Hepatocyte (in vitro differentiated cells): ENCODE results near the gene ELL.

ENCODE experiments used
- EZH2phosphoT487 ChIP-seq: fragments of 200-600 bp; sonication (generic); IDR thresholded peaks from one replicate; pipeline ENCODE4 v1.6.1; 2018; ENCODE audit warnings: antibody characterized with exemption, mild to moderate bottlenecking, low read depth, moderate library complexity; ENCODE audit not compliant: unreplicated experiment, severe bottlenecking
- TF ChIP-seq, protein P1 (sequence below): fragments of 200-600 bp; sonication (generic); IDR thresholded peaks from 2 replicates; pipeline ENCODE4 v1.5.1; 2016; ENCODE audit warnings: antibody characterized with exemption, mild to moderate bottlenecking; ENCODE audit not compliant: poor library complexity

DNA sequence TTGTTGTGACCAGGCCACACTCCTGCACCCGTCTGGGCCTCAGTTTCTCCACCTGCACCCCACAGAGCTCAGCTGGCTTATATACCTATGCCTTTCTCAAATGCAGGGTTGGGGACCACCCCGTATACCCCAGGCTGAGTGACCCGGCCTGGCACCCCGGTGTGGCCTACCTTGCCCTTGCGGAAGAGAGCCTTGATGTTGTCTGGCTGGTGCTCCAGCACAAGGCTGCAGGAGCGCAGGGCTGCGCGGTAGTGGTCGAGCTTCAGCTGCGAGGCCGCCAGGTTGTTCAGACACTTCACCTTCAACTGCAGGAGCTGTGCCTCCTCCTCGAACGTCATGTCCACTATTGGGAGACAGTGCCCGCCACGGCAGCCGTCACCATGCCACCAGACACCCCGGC, 15.6 kb upstream of the ELL start:
- TF ChIP-seq, protein P1, sequence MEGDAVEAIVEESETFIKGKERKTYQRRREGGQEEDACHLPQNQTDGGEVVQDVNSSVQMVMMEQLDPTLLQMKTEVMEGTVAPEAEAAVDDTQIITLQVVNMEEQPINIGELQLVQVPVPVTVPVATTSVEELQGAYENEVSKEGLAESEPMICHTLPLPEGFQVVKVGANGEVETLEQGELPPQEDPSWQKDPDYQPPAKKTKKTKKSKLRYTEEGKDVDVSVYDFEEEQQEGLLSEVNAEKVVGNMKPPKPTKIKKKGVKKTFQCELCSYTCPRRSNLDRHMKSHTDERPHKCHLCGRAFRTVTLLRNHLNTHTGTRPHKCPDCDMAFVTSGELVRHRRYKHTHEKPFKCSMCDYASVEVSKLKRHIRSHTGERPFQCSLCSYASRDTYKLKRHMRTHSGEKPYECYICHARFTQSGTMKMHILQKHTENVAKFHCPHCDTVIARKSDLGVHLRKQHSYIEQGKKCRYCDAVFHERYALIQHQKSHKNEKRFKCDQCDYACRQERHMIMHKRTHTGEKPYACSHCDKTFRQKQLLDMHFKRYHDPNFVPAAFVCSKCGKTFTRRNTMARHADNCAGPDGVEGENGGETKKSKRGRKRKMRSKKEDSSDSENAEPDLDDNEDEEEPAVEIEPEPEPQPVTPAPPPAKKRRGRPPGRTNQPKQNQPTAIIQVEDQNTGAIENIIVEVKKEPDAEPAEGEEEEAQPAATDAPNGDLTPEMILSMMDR = no peak
- TF ChIP-seq EZH2phosphoT487 = no peak
